ENCODE results near the gene INF2.

DNA sequence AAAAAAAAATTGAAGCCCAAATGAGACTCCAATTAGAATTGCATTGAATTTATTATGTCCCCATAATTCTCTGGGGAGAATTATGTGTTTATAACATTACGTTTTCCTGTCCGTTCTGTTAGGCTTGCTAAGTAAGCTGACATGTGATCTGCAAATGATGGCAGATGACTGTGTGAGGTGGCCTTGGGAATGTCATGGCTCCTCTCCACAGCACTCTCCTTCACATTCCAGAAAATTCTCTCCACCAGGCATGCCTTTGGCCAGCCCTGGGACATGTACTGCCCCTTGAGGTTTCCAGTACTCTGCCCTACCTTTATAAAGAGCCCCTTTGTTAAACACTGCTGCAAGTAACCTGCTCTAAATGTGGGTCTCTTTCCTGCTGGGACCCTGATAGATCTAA is 28.3 kb upstream of the INF2 start:
- TF ChIP-seq, protein P1, sequence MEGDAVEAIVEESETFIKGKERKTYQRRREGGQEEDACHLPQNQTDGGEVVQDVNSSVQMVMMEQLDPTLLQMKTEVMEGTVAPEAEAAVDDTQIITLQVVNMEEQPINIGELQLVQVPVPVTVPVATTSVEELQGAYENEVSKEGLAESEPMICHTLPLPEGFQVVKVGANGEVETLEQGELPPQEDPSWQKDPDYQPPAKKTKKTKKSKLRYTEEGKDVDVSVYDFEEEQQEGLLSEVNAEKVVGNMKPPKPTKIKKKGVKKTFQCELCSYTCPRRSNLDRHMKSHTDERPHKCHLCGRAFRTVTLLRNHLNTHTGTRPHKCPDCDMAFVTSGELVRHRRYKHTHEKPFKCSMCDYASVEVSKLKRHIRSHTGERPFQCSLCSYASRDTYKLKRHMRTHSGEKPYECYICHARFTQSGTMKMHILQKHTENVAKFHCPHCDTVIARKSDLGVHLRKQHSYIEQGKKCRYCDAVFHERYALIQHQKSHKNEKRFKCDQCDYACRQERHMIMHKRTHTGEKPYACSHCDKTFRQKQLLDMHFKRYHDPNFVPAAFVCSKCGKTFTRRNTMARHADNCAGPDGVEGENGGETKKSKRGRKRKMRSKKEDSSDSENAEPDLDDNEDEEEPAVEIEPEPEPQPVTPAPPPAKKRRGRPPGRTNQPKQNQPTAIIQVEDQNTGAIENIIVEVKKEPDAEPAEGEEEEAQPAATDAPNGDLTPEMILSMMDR (IDR thresholded peaks at IDR 0.05) = no peak
- TF ChIP-seq POLR2A (IDR thresholded peaks at IDR 0.05) = no peak
- no peak for TF ChIP-seq POLR2AphosphoS5 (IDR thresholded peaks at IDR 0.05)

Data from prostate gland (tissue), 2 donors.